HG02973 (cell line): Measurements from ENCODE around the gene FUT9.

Source experiments
- ATAC-seq: cut with Tn5 transposase; IDR thresholded peaks from one replicate; pipeline ENCODE4 v1.9.1; 2021; ENCODE audit warnings: moderate library complexity; ENCODE audit not compliant: unreplicated experiment

FUT9 gene

DNA sequence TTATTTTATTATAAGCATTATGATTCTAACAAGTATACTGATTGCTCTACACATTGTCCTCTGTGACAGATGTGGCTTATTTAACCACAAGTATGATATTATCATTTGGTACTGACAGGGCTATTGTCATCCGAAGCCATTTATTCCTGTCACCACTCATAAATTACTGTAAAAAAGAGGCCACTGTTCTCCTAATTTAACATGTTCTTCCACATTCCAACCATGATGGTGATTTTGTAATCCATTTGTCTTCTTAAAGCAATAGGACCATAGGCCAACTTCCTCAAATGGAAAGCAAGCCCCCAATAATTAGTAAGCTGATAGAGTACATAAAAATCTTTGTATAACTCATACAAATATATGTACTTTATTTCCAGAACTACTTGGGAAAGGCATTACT, 50.6 kb downstream of the FUT9 start:
- ATAC-seq = no peak

DNA sequence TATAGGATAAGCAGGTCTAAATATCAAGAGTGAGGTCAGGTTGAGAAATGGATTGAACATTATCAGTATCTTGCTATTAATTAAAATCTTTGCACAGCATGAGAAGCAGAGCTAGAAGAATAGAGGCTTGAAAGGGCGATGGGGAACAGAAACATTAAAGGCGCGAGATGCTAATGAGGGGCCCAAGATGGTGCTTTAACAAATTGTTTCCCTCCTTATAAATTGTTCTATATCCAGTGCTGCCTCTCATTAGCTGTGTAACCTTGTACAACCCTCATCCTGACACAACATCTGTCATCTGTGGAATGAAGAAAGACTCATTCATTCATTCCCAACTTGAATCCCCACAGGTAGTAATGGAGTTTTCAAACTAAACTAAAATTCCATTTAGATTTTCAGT, 57.8 kb downstream of the FUT9 start:
- ATAC-seq = no peak

DNA sequence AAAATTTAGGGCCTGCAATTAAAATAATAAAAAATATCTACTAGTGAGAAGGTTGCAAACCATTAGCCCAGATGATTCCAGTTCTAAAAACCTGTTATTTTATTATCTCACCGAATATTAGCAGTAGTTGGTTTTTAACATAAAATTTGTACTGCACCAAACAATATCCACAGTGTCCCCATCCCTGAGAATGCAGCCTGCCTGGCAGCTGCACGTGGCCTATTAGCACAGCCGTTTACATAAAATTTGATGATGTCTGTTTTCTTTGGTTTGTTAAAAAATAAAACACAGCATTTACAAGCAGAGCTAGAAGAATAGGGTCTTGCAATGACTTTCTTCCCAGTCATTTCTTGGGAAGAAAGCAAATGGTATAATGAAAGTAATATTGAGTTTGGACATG, 58.2 kb downstream of the FUT9 start:
- ATAC-seq = no peak

GRCh38 chr6:96075826-96076225, 60.1 kb downstream of the FUT9 start:
- no peak for ATAC-seq

GRCh38 chr6:96086745-96087144, 71.0 kb downstream of the FUT9 start:
- no peak for ATAC-seq

GRCh38 chr6:96089173-96089572, 73.4 kb downstream of the FUT9 start:
- ATAC-seq = no peak

GRCh38 chr6:96094077-96094476, 78.3 kb downstream of the FUT9 start:
- no peak for ATAC-seq

DNA sequence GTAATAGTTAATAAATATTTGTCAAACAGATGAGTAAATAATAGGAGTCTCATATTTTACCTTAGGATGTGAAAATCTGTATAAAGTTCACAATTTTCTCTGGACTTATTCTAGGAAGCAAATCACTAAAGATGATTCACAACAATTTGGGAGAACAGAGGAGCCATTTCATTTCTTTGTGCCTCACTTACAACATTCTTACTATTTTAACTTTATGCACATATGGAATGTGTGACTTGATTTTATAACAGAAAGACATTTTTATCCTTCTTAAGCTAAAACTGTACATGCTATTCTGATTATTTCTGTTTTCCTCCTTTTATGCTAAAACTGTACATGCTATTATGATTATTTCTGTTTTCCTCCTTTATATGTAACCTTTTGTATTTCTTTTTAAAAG, 83.3 kb downstream of the FUT9 start:
- ATAC-seq = no peak

GRCh38 chr6:96101564-96101963, 85.8 kb downstream of the FUT9 start:
- ATAC-seq = no peak

DNA sequence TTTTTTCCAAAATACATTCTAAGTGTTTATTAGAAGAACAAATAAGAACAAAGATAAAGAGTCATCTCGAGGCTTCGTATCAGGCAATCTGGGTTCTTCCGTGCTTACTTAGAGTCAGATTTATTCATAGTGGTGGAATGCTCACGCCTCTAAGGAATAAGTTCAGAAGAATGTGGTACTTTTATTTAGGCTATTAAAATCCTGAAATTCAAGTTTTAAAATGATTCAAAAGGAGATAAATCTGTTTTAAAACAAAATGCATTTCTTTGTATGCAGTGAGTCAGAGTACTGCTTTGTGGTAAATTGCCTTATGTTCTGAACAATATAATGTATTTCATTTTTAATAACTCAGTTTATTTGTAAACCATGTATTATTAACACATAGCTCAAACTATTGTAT, 89.1 kb downstream of the FUT9 start:
- ATAC-seq = no peak

DNA sequence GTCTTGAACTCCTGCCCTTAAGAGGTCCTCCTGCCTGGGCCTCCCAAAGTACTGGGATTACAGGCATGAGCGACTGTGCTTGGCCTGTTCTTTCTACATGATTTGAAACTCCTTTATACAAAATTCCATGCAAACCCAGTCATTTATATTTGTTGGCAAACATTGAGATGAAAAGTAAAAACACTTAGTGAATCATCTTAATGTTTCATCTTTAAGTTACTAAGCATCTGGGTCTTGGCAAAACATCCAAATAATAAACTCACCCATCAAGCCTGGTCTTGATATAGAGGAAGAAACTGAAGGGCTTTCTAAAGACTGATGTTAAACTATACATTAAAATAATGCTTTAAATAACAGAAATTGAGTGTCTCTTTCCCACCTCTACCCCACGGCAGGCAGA, 95.1 kb downstream of the FUT9 start:
- no peak for ATAC-seq

DNA sequence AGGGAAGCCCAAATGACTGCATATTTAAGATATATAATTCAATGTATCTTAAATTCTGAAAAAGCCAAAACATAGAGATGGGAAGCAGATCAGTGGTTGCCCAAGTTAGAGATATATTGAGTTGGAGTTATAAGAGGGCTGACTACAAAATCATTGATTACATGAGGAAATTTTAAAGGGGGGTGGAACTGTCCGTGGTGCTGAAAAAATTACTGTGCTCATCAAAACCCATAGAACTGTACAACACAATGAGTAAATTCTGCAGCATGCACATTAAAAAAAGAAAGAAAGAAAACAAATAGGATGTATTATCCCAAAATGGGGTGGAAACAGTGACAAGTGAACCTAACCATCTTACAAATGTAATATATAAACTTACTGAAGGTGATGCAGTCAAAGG, 100.9 kb downstream of the FUT9 start:
- no peak for ATAC-seq

DNA sequence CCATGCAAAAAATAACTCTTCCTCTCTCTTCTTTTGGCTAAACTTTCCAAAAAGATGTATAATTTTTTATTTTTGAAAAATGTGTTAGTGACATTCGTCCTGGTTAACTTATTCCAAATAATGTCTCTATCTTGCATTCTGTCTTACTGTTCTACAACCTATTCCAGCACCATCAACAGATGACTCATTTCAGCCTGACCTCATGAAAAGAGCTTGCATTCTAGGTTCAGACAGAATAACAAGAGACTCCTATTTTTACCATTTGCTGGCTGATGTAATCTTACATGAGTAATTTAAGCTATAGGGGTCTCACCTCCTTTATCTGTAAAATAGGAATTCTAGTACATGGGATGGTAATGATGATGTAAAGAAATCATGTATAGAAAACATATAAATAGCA, 109.0 kb downstream of the FUT9 start:
- ATAC-seq = no peak

- no peak for ATAC-seq
These were observed 122.6 kb downstream of the FUT9 start for GRCh38 chr6:96138406-96138805.

- no peak for ATAC-seq
These were observed 126.4 kb downstream of the FUT9 start for GRCh38 chr6:96142142-96142541.

GRCh38 chr6:96150431-96150830, 134.7 kb downstream of the FUT9 start:
- no peak for ATAC-seq

- ATAC-seq = no peak
These were observed 135.9 kb downstream of the FUT9 start for GRCh38 chr6:96151707-96152106.

- no peak for ATAC-seq
These were observed 136.4 kb downstream of the FUT9 start for GRCh38 chr6:96152114-96152708.

GRCh38 chr6:96153775-96154174, 138.0 kb downstream of the FUT9 start:
- no peak for ATAC-seq

DNA sequence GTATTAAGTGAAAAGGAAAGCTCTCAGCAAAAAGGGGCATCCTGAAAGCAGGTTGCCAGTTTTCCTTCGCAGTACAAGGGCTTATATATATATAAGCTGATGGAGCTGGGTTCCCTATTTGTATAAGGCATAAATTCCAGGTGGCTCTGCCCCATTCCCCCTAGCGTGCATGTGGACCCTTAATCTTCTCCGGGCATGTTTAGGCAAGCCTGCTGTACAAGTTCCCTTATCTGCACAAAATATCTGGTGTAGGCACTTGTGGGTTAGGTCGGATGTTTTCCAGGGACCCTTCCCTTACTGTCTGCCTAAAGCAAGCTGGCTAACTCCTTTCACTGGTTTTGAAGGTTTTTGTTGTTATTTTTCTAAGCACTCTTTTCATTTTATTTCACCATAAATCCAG, 140.7 kb downstream of the FUT9 start:
- ATAC-seq = no peak

DNA sequence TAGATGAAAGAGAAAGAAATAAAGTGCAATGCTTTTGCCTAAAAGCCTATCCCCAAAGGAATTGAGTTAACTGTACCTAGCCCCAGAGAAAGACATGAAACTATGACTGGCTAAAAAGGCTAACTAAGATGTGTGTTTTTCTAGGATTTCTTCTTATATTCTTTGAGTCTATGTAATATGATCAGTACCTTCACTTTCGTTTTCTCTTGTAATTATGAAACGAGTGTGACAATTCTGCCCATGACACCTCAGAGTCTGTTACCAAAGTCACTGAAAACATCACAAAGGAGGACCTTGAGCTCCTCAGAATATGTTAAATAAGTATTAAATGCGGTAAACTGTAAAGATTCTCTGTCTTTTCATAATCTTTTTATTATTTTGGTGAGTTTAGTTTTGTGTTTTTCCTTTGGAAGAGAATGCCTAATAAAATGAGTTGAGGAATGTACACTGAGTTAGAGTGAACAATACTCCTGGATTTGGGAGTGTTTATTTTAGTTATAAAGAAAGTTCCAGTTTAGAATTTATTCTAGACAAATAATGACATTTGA, 141.3 kb downstream of the FUT9 start:
- peak; percentile 98 for ATAC-seq

DNA sequence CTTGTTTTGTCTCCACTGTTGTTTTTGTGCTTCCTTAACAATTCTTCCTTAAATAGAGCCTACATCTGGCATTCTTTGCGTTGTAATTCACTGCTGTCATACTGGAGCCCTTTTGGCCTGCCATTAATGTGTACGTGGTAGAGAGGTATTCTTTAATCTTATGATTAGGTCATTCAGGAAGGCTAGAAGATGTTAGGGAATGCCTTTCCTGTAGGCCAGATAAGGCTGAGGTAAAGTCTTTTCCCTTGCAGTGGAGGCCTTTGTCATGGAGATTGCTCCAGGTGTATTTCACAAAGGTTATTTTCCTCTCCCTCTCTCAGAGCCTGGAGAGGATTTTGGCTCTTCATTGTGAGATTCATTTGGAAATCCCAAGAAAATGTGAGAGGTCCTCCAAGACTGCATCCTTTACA, 146.9 kb downstream of the FUT9 start:
- no peak for ATAC-seq

DNA sequence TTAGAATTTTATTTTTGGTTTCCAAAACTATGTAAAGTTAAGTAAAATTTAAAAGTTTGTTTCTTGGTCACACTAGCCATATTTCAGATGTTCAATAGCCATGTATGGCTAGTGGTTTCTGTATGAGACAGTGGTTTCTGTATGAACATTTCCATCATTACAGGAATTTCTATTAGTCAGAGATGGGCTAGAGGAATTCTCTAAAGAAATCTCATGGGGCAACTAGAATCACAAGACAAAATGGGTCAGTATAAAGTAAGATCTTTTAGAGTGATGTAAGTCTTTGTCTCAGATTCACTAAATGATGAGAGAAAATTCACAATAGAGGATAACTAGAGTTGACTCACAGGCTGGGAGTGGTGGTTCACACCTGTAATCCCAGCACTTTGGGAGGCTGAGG, 149.0 kb downstream of the FUT9 start:
- no peak for ATAC-seq
